Endothelial cell of umbilical vein (primary cell): ENCODE data around the gene LRFN2. TPM values are rescaled to one million over a fixed set of nuclear protein-coding genes. Genes with fewer than 3 reads are reported as not detected.

Source experiments
- BruUV-seq: library from RNA; stranded (reverse); fragments of 400-500 nt; replicated peaks from 2 replicates; lab custom pipeline; 2021; lab: Mats Ljungman, UMichigan
- CTCF ChIA-PET: fragments of 300-600, 350-600 bp; sonication (Branson Sonifier 250); formaldehyde crosslinking; loops from one replicate; lab custom pipeline; 2021; ENCODE audit warnings: antibody characterized with exemption, inconsistent platforms; lab: Charles Lee
- POLR2A ChIA-PET: fragments of 300-600, 350-600 bp; sonication (Branson Sonifier 250); formaldehyde crosslinking; loops from one replicate; lab custom pipeline; 2021; ENCODE audit warnings: antibody characterized with exemption, inconsistent platforms; lab: Charles Lee
- DNase-seq: peaks from one replicate; pipeline ENCODE4 v3.0.0-alpha.2; 2011; ENCODE audit warnings: low read depth, low spot score
- FAIRE-seq: peaks from 2 replicates; lab custom pipeline; 2011; peaks lifted over from hg19 to GRCh38; lab: Jason Lieb, UNC
- H2AFZ ChIP-seq: 2 replicates; pipeline ENCODE4 v1.6.0; 2012; ENCODE audit warnings: low read depth, low read length, control low read depth, inconsistent platforms
- H3K27ac ChIP-seq: 2 replicates; pipeline ENCODE4 v1.5.1; 2011; ENCODE audit warnings: low read depth, mild to moderate bottlenecking, control low read depth, low read length, moderate library complexity; ENCODE audit not compliant: insufficient read depth
- H3K27me3 ChIP-seq, 2 experiments: 2 replicates each; pipeline versions ENCODE4 v1.6.0 to v1.6.1; 2011; ENCODE audit warnings: low read length in 2 of 2, mixed read lengths in 1 of 2; ENCODE audit not compliant: control insufficient read depth in 2 of 2, insufficient read depth in 2 of 2
- H3K36me3 ChIP-seq, 2 experiments: 2 replicates in 1 of 2; 3 replicates in 1 of 2; pipeline ENCODE4 v1.5.1; 2011; ENCODE audit warnings: low read length in 2 of 2, mild to moderate bottlenecking in 1 of 2, moderate library complexity in 1 of 2; ENCODE audit not compliant: control insufficient read depth in 2 of 2, insufficient read depth in 2 of 2; ENCODE audit errors: extremely low read depth in 1 of 2
- H3K4me1 ChIP-seq: 3 replicates; pipeline ENCODE4 v1.5.1; 2011; ENCODE audit warnings: mild to moderate bottlenecking, low read length; ENCODE audit not compliant: control insufficient read depth, insufficient read depth; ENCODE audit errors: extremely low read depth
- H3K4me2 ChIP-seq: 2 replicates; pipeline ENCODE4 v1.6.1; 2011; ENCODE audit warnings: low read length, control low read depth, mixed read lengths; ENCODE audit not compliant: insufficient read depth
- H3K4me3 ChIP-seq, 3 experiments: fragments of 200-600 bp in 1 of 3; sonication (generic), shearing (Covaris generic) in 1 of 3; replicated peaks in 1 of 3; 2 replicates each; pipeline ENCODE4 v1.5.1; 2011 to 2016; ENCODE audit warnings: control low read depth in 3 of 3, low read length in 3 of 3, mild to moderate bottlenecking in 2 of 3, inconsistent platforms in 1 of 3, low read depth in 1 of 3, moderate library complexity in 1 of 3; ENCODE audit not compliant: insufficient read depth in 1 of 3
- H3K79me2 ChIP-seq: 2 replicates; pipeline ENCODE4 v1.6.0; 2012; ENCODE audit warnings: low read length, inconsistent platforms; ENCODE audit not compliant: control insufficient read depth, insufficient read depth
- H3K9ac ChIP-seq: replicated peaks from 2 replicates; pipeline ENCODE3; 2011; ENCODE audit warnings: low read length, control low read depth; ENCODE audit not compliant: insufficient read depth; ENCODE audit errors: extremely low read depth
- H3K9me1 ChIP-seq: replicated peaks from 3 replicates; pipeline ENCODE4 v1.6.0; 2011; ENCODE audit warnings: mild to moderate bottlenecking, low read length; ENCODE audit not compliant: control insufficient read depth, insufficient read depth; ENCODE audit errors: extremely low read depth
- H3K9me3 ChIP-seq: replicated peaks from 2 replicates; pipeline ENCODE4 v1.5.1; 2012; ENCODE audit warnings: low read length, inconsistent platforms; ENCODE audit not compliant: control insufficient read depth, insufficient read depth
- H4K20me1 ChIP-seq: replicated peaks from 2 replicates; pipeline ENCODE3; 2011; ENCODE audit warnings: mild to moderate bottlenecking, low read length; ENCODE audit not compliant: control insufficient read depth, insufficient read depth; ENCODE audit errors: extremely low read depth
- EZH2 ChIP-seq: IDR thresholded peaks from 2 replicates; pipeline ENCODE4 v1.6.1; 2012; ENCODE audit warnings: borderline replicate concordance, low read depth, mild to moderate bottlenecking, moderate library complexity, low read length, inconsistent platforms; ENCODE audit not compliant: severe bottlenecking
- FOS ChIP-seq: IDR thresholded peaks from 2 replicates; pipeline ENCODE4 v1.6.1; 2011; ENCODE audit warnings: mild to moderate bottlenecking, low read length, moderate library complexity, borderline replicate concordance; ENCODE audit not compliant: insufficient read depth
- GATA2 ChIP-seq: IDR thresholded peaks from 2 replicates; pipeline ENCODE4 v1.7.0; 2011; ENCODE audit warnings: low read depth, mild to moderate bottlenecking, moderate library complexity, mixed read lengths, low read length; ENCODE audit not compliant: insufficient read length, insufficient read depth
- JUN ChIP-seq: IDR thresholded peaks from 2 replicates; pipeline ENCODE4 v1.6.1; 2011; ENCODE audit warnings: borderline replicate concordance, low read depth; ENCODE audit not compliant: insufficient read length, insufficient read depth
- MYC ChIP-seq: IDR thresholded peaks from one replicate; pipeline ENCODE4 v1.6.1; 2011; ENCODE audit warnings: mild to moderate bottlenecking, low read depth, low read length
- POLR2A ChIP-seq: IDR thresholded peaks from 2 replicates; pipeline ENCODE4 v1.6.1; 2012; ENCODE audit warnings: low read depth, mild to moderate bottlenecking, control low read depth, low read length
- POLR2AphosphoS5 ChIP-seq: IDR thresholded peaks from 2 replicates; pipeline ENCODE4 v1.6.1; 2012; ENCODE audit warnings: low read depth, mild to moderate bottlenecking, control low read depth, low read length, moderate library complexity; ENCODE audit not compliant: insufficient read depth
- dilution Hi-C: fragments of 300-500 bp; cut with MboI; formaldehyde crosslinking; loops from one replicate; pipeline ENCODE4 v1.15.0; 2019; ENCODE audit warnings: low sequenced_read_pairs; ENCODE audit not compliant: extremely low pct_ligation_motif_present
- intact Hi-C: fragments of 100-400 bp; cut with micrococcal nuclease; formaldehyde crosslinking; loops from one replicate; pipeline ENCODE4 v1.10.0; 2022
- polyA plus RNA-seq, 4 experiments: library from polyadenylated mRNA; depleted of rRNA in 3 of 4; stranded (reverse) in 3 of 4; unstranded in 1 of 4; fragments of >200 nt; gene quantifications; 2 replicates each; pipeline versions ENCODE4 v1.2.1 to v1.2.3, GENCODE V29; 2011 to 2012; ENCODE audit warnings: missing spikeins in 1 of 4
- total RNA-seq: library from RNA; stranded (reverse); gene quantifications from 2 replicates; pipeline ENCODE4 v1.2.3, GENCODE V29; 2021
- TF ChIP-seq, protein P1 (sequence below), 2 donors: IDR thresholded peaks; 1 replicate in 1 of 2; 2 replicates in 1 of 2; pipeline ENCODE4 v1.5.1; 2011; ENCODE audit warnings: low read length in 2 of 2, mild to moderate bottlenecking in 2 of 2, moderate library complexity in 2 of 2, control low read depth in 1 of 2, inconsistent platforms in 1 of 2, low read depth in 1 of 2; ENCODE audit not compliant: insufficient read depth in 1 of 2; ENCODE audit errors: extremely low read depth in 1 of 2
- TF ChIP-seq, protein P2 (sequence below): IDR thresholded peaks from 2 replicates; pipeline ENCODE4 v1.6.1; 2011; ENCODE audit not compliant: insufficient read depth, insufficient read length

Gene LRFN2
- total and polyA plus RNA-seq, 2 donors (not counting 3 experiments of a cell fraction or from before 2014, with no cell fraction given) = not detected

DNA sequence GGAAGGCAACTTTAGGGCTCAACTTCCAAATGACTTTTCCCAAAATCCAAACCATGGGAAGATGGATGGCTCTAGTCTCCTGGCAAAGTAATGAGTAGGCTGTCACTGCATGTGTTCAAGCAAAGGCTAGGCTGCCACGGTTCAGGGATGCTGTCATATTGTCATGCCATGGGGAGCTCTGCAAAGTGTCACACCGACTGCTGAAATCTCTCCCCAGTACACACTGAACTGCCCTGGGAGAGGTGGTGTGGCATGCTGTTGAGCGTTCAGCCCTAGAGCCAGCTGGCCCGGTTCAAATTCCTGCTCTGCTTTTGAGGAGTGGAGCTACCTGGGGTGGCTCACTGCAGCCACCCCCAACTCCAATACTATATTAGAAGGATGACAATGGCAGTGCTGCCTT, 115.9 kb downstream of the LRFN2 start:
- DNase-seq (no peak), FAIRE-seq (no peak)
- BruUV-seq = no TSS peak
- Histone ChIP-seq H3K36me3 (no peaks in the 10 kb centered on the region), H4K20me1 (no peaks in the 10 kb centered on the region), H3K9me1 (no peaks in the 10 kb centered on the region), H3K27me3 (no peaks in the 10 kb centered on the region), H3K79me2 (no peaks in the 10 kb centered on the region), H3K9me3 (no peaks in the 10 kb centered on the region), H3K27ac (no peak overlapping the region), H3K9ac (no peak overlapping the region), H3K4me2 (no peak overlapping the region), H3K4me3 (no peak overlapping the region), H3K4me1 (no peaks in the 10 kb centered on the region), H2AFZ (no peak overlapping the region)
- POLR2A ChIA-PET = no interaction called here
- CTCF ChIA-PET = no interaction called here
- TF ChIP-seq, protein P1, sequence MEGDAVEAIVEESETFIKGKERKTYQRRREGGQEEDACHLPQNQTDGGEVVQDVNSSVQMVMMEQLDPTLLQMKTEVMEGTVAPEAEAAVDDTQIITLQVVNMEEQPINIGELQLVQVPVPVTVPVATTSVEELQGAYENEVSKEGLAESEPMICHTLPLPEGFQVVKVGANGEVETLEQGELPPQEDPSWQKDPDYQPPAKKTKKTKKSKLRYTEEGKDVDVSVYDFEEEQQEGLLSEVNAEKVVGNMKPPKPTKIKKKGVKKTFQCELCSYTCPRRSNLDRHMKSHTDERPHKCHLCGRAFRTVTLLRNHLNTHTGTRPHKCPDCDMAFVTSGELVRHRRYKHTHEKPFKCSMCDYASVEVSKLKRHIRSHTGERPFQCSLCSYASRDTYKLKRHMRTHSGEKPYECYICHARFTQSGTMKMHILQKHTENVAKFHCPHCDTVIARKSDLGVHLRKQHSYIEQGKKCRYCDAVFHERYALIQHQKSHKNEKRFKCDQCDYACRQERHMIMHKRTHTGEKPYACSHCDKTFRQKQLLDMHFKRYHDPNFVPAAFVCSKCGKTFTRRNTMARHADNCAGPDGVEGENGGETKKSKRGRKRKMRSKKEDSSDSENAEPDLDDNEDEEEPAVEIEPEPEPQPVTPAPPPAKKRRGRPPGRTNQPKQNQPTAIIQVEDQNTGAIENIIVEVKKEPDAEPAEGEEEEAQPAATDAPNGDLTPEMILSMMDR (IDR thresholded peaks at IDR 0.05; ENCODE audit: extremely low read depth in 1 of 2, insufficient read depth in 1 of 2, low read depth in 1 of 2, low read length in 2 of 2) = no peak
- TF ChIP-seq, protein P2, sequence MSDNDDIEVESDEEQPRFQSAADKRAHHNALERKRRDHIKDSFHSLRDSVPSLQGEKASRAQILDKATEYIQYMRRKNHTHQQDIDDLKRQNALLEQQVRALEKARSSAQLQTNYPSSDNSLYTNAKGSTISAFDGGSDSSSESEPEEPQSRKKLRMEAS = no peak
- dilution Hi-C loops (no loop called here), intact Hi-C loops (no loop called here)

- FAIRE-seq = no peak
- no peak overlapping the region for H3K4me3 ChIP-seq
- dilution Hi-C loops = no loop called here
- no peaks in the 10 kb centered on the region for H3K9me3 ChIP-seq
- H3K4me2 ChIP-seq = no peak overlapping the region
- CTCF ChIA-PET = no interaction called here
- H3K27me3 ChIP-seq = no peaks in the 10 kb centered on the region
- no peak overlapping the region for H2AFZ ChIP-seq
- intact Hi-C loops = no loop called here
- no peaks in the 10 kb centered on the region for H3K36me3 ChIP-seq
- no peak for DNase-seq
- H4K20me1 ChIP-seq = no peaks in the 10 kb centered on the region
- H3K27ac ChIP-seq = no peak overlapping the region
- no TSS peak for BruUV-seq
- H3K9ac ChIP-seq = no peak overlapping the region
- H3K79me2 ChIP-seq = no peaks in the 10 kb centered on the region
- TF ChIP-seq, protein P1 (IDR thresholded peaks at IDR 0.05; ENCODE audit: extremely low read depth in 1 of 2, insufficient read depth in 1 of 2, low read depth in 1 of 2, low read length in 2 of 2) = no peak
- TF ChIP-seq POLR2A (no peak), GATA2 (no peak), POLR2AphosphoS5 (no peak), EZH2 (no peak), JUN (no peak), MYC (no peak), FOS (no peak)
- TF ChIP-seq, protein P2 = no peak
- no peaks in the 10 kb centered on the region for H3K4me1 ChIP-seq
- H3K9me1 ChIP-seq = no peaks in the 10 kb centered on the region
- POLR2A ChIA-PET = no interaction called here
Measured at GRCh38 chr6:40469323-40469722, 117.8 kb downstream of the LRFN2 start.
